ENCODE measurements around the gene GUCY1B1.
"Not testable (repeated sequence)": the region's sequence is repeated elsewhere in the genome, so short reads cannot be mapped to it uniquely, and the experiment has no call there.

Gene GUCY1B1

GRCh38 chr4:155797581-155797980 is 38.8 kb downstream of the GUCY1B1 start:
- not testable (repeated sequence) for DNase-seq (ENCODE audit: extremely low read depth in 1 of 2, low read depth in 1 of 2)

GRCh38 chr4:155799116-155799793 is 40.4 kb downstream of the GUCY1B1 start:
- DNase-seq (ENCODE audit: extremely low read depth in 1 of 2, low read depth in 1 of 2), result no peak

GRCh38 chr4:155799794-155800123 is 40.9 kb downstream of the GUCY1B1 start:
- DNase-seq (ENCODE audit: extremely low read depth in 1 of 2, low read depth in 1 of 2), result no peak

- DNase-seq (ENCODE audit: extremely low read depth in 1 of 2, low read depth in 1 of 2), result no peak
These were observed 42.0 kb downstream of the GUCY1B1 start for GRCh38 chr4:155800685-155801343.

GRCh38 chr4:155802190-155802959 is 43.6 kb downstream of the GUCY1B1 start:
- DNase-seq (ENCODE audit: extremely low read depth in 1 of 2, low read depth in 1 of 2), result no peak

GRCh38 chr4:155805016-155805415 is 46.2 kb downstream of the GUCY1B1 start:
- DNase-seq (ENCODE audit: extremely low read depth in 1 of 2, low read depth in 1 of 2), result no peak

GRCh38 chr4:155807021-155807420 is 48.2 kb downstream of the GUCY1B1 start:
- DNase-seq (ENCODE audit: extremely low read depth in 1 of 2, low read depth in 1 of 2), result no peak

GRCh38 chr4:155809835-155810234 is 51.0 kb downstream of the GUCY1B1 start:
- no peak for DNase-seq (ENCODE audit: extremely low read depth in 1 of 2, low read depth in 1 of 2)

- no peak for DNase-seq (ENCODE audit: extremely low read depth in 1 of 2, low read depth in 1 of 2)
These were observed 52.3 kb downstream of the GUCY1B1 start for GRCh38 chr4:155811083-155811482.

GRCh38 chr4:155818639-155819038 is 59.8 kb downstream of the GUCY1B1 start:
- DNase-seq (ENCODE audit: extremely low read depth in 1 of 2, low read depth in 1 of 2), result no peak

- no peak for DNase-seq (ENCODE audit: extremely low read depth in 1 of 2, low read depth in 1 of 2)
These were observed 60.2 kb downstream of the GUCY1B1 start for GRCh38 chr4:155819066-155819465.

- DNase-seq (ENCODE audit: extremely low read depth in 1 of 2, low read depth in 1 of 2), result no peak
These were observed 62.2 kb downstream of the GUCY1B1 start for GRCh38 chr4:155820887-155821518.

- no peak for DNase-seq (ENCODE audit: extremely low read depth in 1 of 2, low read depth in 1 of 2)
These were observed 63.8 kb downstream of the GUCY1B1 start for GRCh38 chr4:155822572-155822971.

GRCh38 chr4:155828628-155829027 is 69.8 kb downstream of the GUCY1B1 start:
- DNase-seq (ENCODE audit: extremely low read depth in 1 of 2, low read depth in 1 of 2), result no peak

GRCh38 chr4:155832664-155833063 is 73.8 kb downstream of the GUCY1B1 start:
- no peak for DNase-seq (ENCODE audit: extremely low read depth in 1 of 2, low read depth in 1 of 2)

- DNase-seq (ENCODE audit: extremely low read depth in 1 of 2, low read depth in 1 of 2), result no peak
These were observed 78.5 kb downstream of the GUCY1B1 start for GRCh38 chr4:155837203-155837796.

- no peak for DNase-seq (ENCODE audit: extremely low read depth in 1 of 2, low read depth in 1 of 2)
These were observed 83.3 kb downstream of the GUCY1B1 start for GRCh38 chr4:155842080-155842479.

GRCh38 chr4:155846929-155847328 is 88.1 kb downstream of the GUCY1B1 start:
- no peak for DNase-seq (ENCODE audit: extremely low read depth in 1 of 2, low read depth in 1 of 2)

- no peak for DNase-seq (ENCODE audit: extremely low read depth in 1 of 2, low read depth in 1 of 2)
These were observed 90.2 kb downstream of the GUCY1B1 start for GRCh38 chr4:155849042-155849441.

- DNase-seq (ENCODE audit: extremely low read depth in 1 of 2, low read depth in 1 of 2), result no peak
These were observed 94.4 kb downstream of the GUCY1B1 start for GRCh38 chr4:155853189-155853588.

- no peak for DNase-seq (ENCODE audit: extremely low read depth in 1 of 2, low read depth in 1 of 2)
These were observed 95.9 kb downstream of the GUCY1B1 start for GRCh38 chr4:155854582-155855226.
